ENCODE results near the gene DCXR.
A peak's percentile ranks its signal among the peaks of the same experiment; 100 is the strongest.

Gene DCXR

GRCh38 chr17:82070611-82071010, 33.1 kb upstream of the DCXR start:
- no peak for DNase-seq

- DNase-seq, result peak; percentile 70
Measured at GRCh38 chr17:82065638-82066303, 28.3 kb upstream of the DCXR start, which contains the start of gene DUS1L. Gene DUS1L (minus strand): TSS chr17:82065804. CDS start chr17:82065059, 745 bp downstream.

GRCh38 chr17:82065193-82065637, 27.7 kb upstream of the DCXR start:
- no peak for DNase-seq

- DNase-seq, result no peak
Measured at GRCh38 chr17:82064433-82065192, 27.1 kb upstream of the DCXR start.

- no peak for DNase-seq
Measured at GRCh38 chr17:82063424-82064415, 26.2 kb upstream of the DCXR start.

GRCh38 chr17:82062984-82063368, 25.5 kb upstream of the DCXR start:
- DNase-seq, result no peak

GRCh38 chr17:82062076-82062983, 24.8 kb upstream of the DCXR start:
- no peak for DNase-seq

GRCh38 chr17:82061047-82061925, 23.8 kb upstream of the DCXR start:
- no peak for DNase-seq

GRCh38 chr17:82060614-82061013, 23.1 kb upstream of the DCXR start:
- DNase-seq, result no peak

GRCh38 chr17:82060001-82060380, 22.5 kb upstream of the DCXR start:
- no peak for DNase-seq

- no peak for DNase-seq
Measured at GRCh38 chr17:82059272-82060000, 21.9 kb upstream of the DCXR start.

- DNase-seq, result no peak
Measured at GRCh38 chr17:82058855-82059249, 21.4 kb upstream of the DCXR start.

- no peak for DNase-seq
Measured at GRCh38 chr17:82058230-82058854, 20.8 kb upstream of the DCXR start.

GRCh38 chr17:82056729-82057621, 19.5 kb upstream of the DCXR start:
- no peak for DNase-seq

GRCh38 chr17:82055965-82056728, 18.6 kb upstream of the DCXR start:
- no peak for DNase-seq

GRCh38 chr17:82055023-82055964, 17.8 kb upstream of the DCXR start:
- no peak for DNase-seq

Data from stimulated activated CD4-positive, alpha-beta T cell treated with anti-CD3 and anti-CD28 coated beads, Interleukin-1b, Interleukin-23, amount 100 ng/mL, for 48 hours (primary cell).